Measurements from ENCODE around the gene NAA15. TPM values are rescaled to one million over a fixed set of nuclear protein-coding genes. Genes with fewer than 3 reads are reported as not detected.

NAA15 gene
- total RNA-seq, 1 experiment from 2014 or later = 98.9 TPM

DNA sequence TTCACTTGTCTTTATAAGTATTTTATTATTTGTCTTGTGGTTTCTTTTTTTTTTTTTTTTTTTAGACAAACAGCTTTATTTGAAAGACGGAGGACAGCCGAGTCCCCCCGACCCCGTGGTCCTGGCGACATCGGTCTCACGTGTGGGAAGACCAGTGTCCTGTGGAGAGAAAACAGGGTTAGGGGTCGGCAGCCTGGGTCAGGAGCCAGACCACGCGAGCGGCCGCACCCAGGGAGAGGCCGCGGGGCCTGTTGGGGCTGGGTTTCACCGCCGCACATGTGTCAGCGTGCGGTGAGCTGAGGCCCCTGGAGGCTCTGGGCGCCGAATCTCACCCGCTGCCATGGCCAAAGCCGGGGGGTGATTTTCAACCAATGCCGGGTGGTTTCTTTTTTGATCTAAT is 134.8 kb downstream of the NAA15 start:
- TF ChIP-seq, protein P1, sequence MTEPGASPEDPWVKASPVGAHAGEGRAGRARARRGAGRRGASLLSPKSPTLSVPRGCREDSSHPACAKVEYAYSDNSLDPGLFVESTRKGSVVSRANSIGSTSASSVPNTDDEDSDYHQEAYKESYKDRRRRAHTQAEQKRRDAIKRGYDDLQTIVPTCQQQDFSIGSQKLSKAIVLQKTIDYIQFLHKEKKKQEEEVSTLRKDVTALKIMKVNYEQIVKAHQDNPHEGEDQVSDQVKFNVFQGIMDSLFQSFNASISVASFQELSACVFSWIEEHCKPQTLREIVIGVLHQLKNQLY (CRISPR knock-in tag; IDR thresholded peaks at IDR 0.05) = no peak
- TF ChIP-seq ZBTB21 (CRISPR knock-in tag; IDR thresholded peaks at IDR 0.05; ENCODE audit: borderline replicate concordance) = no peak
- TF ChIP-seq EMX1 (CRISPR knock-in tag; IDR thresholded peaks at IDR 0.05) = no peak
- TF ChIP-seq, protein P2, sequence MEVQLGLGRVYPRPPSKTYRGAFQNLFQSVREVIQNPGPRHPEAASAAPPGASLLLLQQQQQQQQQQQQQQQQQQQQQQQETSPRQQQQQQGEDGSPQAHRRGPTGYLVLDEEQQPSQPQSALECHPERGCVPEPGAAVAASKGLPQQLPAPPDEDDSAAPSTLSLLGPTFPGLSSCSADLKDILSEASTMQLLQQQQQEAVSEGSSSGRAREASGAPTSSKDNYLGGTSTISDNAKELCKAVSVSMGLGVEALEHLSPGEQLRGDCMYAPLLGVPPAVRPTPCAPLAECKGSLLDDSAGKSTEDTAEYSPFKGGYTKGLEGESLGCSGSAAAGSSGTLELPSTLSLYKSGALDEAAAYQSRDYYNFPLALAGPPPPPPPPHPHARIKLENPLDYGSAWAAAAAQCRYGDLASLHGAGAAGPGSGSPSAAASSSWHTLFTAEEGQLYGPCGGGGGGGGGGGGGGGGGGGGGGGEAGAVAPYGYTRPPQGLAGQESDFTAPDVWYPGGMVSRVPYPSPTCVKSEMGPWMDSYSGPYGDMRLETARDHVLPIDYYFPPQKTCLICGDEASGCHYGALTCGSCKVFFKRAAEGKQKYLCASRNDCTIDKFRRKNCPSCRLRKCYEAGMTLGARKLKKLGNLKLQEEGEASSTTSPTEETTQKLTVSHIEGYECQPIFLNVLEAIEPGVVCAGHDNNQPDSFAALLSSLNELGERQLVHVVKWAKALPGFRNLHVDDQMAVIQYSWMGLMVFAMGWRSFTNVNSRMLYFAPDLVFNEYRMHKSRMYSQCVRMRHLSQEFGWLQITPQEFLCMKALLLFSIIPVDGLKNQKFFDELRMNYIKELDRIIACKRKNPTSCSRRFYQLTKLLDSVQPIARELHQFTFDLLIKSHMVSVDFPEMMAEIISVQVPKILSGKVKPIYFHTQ (CRISPR knock-in tag; IDR thresholded peaks at IDR 0.05) = no peak
- TF ChIP-seq, protein P3, sequence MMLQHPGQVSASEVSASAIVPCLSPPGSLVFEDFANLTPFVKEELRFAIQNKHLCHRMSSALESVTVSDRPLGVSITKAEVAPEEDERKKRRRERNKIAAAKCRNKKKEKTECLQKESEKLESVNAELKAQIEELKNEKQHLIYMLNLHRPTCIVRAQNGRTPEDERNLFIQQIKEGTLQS (CRISPR knock-in tag; conservative IDR thresholded peaks at IDR 0.05) = no peak
- TF ChIP-seq, protein P4, sequence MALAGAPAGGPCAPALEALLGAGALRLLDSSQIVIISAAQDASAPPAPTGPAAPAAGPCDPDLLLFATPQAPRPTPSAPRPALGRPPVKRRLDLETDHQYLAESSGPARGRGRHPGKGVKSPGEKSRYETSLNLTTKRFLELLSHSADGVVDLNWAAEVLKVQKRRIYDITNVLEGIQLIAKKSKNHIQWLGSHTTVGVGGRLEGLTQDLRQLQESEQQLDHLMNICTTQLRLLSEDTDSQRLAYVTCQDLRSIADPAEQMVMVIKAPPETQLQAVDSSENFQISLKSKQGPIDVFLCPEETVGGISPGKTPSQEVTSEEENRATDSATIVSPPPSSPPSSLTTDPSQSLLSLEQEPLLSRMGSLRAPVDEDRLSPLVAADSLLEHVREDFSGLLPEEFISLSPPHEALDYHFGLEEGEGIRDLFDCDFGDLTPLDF (CRISPR knock-in tag; IDR thresholded peaks at IDR 0.05) = no peak
- TF ChIP-seq ZNF232 (CRISPR knock-in tag; IDR thresholded peaks at IDR 0.05) = no peak
- TF ChIP-seq, protein P5, sequence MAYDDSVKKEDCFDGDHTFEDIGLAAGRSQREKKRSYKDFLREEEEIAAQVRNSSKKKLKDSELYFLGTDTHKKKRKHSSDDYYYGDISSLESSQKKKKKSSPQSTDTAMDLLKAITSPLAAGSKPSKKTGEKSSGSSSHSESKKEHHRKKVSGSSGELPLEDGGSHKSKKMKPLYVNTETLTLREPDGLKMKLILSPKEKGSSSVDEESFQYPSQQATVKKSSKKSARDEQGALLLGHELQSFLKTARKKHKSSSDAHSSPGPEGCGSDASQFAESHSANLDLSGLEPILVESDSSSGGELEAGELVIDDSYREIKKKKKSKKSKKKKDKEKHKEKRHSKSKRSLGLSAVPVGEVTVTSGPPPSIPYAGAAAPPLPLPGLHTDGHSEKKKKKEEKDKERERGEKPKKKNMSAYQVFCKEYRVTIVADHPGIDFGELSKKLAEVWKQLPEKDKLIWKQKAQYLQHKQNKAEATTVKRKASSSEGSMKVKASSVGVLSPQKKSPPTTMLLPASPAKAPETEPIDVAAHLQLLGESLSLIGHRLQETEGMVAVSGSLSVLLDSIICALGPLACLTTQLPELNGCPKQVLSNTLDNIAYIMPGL (CRISPR knock-in tag; IDR thresholded peaks at IDR 0.05) = no peak
- TF ChIP-seq TP53 (CRISPR knock-in tag; IDR thresholded peaks at IDR 0.05) = no peak
- TF ChIP-seq, protein P6, sequence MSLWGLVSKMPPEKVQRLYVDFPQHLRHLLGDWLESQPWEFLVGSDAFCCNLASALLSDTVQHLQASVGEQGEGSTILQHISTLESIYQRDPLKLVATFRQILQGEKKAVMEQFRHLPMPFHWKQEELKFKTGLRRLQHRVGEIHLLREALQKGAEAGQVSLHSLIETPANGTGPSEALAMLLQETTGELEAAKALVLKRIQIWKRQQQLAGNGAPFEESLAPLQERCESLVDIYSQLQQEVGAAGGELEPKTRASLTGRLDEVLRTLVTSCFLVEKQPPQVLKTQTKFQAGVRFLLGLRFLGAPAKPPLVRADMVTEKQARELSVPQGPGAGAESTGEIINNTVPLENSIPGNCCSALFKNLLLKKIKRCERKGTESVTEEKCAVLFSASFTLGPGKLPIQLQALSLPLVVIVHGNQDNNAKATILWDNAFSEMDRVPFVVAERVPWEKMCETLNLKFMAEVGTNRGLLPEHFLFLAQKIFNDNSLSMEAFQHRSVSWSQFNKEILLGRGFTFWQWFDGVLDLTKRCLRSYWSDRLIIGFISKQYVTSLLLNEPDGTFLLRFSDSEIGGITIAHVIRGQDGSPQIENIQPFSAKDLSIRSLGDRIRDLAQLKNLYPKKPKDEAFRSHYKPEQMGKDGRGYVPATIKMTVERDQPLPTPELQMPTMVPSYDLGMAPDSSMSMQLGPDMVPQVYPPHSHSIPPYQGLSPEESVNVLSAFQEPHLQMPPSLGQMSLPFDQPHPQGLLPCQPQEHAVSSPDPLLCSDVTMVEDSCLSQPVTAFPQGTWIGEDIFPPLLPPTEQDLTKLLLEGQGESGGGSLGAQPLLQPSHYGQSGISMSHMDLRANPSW (CRISPR knock-in tag; conservative IDR thresholded peaks at IDR 0.05; ENCODE audit: low read depth) = no peak
- TF ChIP-seq, protein P7, sequence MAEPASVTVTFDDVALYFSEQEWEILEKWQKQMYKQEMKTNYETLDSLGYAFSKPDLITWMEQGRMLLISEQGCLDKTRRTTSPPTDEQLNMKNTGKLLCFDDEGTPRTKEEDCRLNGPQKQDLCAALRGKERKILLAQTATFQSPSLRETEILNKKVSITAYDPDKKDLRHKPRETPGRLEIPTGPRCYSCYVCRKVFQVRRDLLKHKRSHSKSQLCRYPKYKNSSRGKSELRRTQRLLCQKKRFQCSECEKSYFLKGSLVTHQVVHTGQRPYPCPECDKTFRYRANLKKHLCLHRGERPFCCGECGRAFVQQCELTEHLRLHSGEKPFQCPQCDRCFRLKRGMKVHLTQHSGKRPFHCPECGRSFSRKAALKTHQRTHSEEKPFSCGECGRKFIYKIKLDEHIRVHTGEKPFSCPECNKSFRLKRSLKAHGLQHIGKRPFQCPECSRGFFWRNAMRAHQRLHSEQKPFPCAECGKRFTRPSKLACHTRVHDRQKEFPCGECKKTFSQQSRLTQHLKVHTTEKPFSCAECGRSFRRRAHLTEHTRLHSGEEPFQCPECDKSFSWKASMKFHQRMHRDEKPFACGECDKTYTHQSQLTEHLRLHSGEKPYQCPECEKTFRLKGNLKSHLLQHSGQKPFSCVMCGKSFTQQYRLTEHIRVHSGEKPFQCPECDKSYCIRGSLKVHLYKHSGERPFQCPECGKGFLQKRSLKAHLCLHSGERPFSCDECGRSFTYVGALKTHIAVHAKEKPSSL (CRISPR knock-in tag; conservative IDR thresholded peaks at IDR 0.05) = no peak
- TF ChIP-seq ZNF396 (CRISPR knock-in tag; IDR thresholded peaks at IDR 0.05; ENCODE audit: borderline replicate concordance) = no peak
- no peak for TF ChIP-seq CREM (CRISPR knock-in tag; IDR thresholded peaks at IDR 0.05)
- no peak for TF ChIP-seq ESRRA (CRISPR knock-in tag; IDR thresholded peaks at IDR 0.05; ENCODE audit: borderline replicate concordance)
- TF ChIP-seq, protein P8, sequence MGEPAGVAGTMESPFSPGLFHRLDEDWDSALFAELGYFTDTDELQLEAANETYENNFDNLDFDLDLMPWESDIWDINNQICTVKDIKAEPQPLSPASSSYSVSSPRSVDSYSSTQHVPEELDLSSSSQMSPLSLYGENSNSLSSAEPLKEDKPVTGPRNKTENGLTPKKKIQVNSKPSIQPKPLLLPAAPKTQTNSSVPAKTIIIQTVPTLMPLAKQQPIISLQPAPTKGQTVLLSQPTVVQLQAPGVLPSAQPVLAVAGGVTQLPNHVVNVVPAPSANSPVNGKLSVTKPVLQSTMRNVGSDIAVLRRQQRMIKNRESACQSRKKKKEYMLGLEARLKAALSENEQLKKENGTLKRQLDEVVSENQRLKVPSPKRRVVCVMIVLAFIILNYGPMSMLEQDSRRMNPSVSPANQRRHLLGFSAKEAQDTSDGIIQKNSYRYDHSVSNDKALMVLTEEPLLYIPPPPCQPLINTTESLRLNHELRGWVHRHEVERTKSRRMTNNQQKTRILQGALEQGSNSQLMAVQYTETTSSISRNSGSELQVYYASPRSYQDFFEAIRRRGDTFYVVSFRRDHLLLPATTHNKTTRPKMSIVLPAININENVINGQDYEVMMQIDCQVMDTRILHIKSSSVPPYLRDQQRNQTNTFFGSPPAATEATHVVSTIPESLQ (CRISPR knock-in tag; IDR thresholded peaks at IDR 0.05) = no peak
- no peak for DNase-seq (ENCODE audit: low spot score)
- H3K27me3 Mint-ChIP-seq (ENCODE audit: low read depth) = no peaks in the 10 kb centered on the region; the same call in 1 of the 2 replicates
- H3K9me3 Mint-ChIP-seq = peaks cover 37% of the 10 kb centered on the region
- H3K27ac Mint-ChIP-seq = no peak overlapping the region
- no peak overlapping the region for H3K4me3 Mint-ChIP-seq
- ChIA-PET CTCF (interaction anchor here (0.6 kb wide), 1 partner anchor 18 kb away, joined by 3 read pairs; no protein-coding TSS in a partner anchor), POLR2A (no interaction called here)
- peaks cover 24% of the 10 kb centered on the region for H3K36me3 Mint-ChIP-seq
- no peak for ATAC-seq
- no peaks in the 10 kb centered on the region for H3K4me1 Mint-ChIP-seq
